DND-41 (cell line): Measurements from ENCODE around the gene PNLIPRP3.

ENCODE experiments used
- CTCF ChIP-seq: IDR thresholded peaks from 2 replicates; pipeline ENCODE4 v1.5.1; 2012; ENCODE audit warnings: borderline replicate concordance, low read length, moderate library complexity, mild to moderate bottlenecking; ENCODE audit not compliant: poor library complexity, severe bottlenecking; ENCODE audit errors: extremely low read depth
- EZH2 ChIP-seq: IDR thresholded peaks from 3 replicates; pipeline ENCODE4 v1.6.1; 2012; ENCODE audit warnings: borderline replicate concordance, low read depth, mild to moderate bottlenecking, moderate library complexity, low read length, inconsistent platforms; ENCODE audit not compliant: severe bottlenecking

- TF ChIP-seq CTCF, result no peak
- TF ChIP-seq EZH2, result no peak
Observed at GRCh38 chr10:116487522-116488430, 60.1 kb downstream of the PNLIPRP3 start.
